ENCODE measurements around the gene NLRP10.

The NLRP10 gene

DNA sequence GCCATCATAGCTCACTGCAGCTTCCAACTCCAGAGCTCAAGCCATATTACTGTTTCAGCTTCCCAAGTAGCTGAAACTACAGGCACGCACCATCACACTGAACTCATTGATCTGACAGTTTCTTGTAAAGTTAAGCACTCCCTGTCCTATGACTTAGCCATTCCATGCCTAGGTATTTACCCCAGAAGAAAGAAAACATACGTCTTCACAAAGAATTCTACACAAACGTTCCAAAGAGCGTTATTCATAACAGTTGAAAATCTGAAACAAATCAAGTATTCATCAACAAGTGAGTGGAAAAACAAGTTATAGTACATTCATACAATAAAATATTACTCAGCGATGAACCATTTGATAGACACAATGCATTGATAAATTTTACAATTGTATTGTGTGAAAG lies 7.8 kb upstream of the NLRP10 start:
- Histone ChIP-seq H3K9me3 (ENCODE audit: control insufficient read depth, low read length) (no peaks in the 10 kb centered on the region), H3K4me1 (ENCODE audit: control insufficient read depth, insufficient read depth, low read length, poor library complexity, severe bottlenecking) (no peaks in the 10 kb centered on the region), H3K4me3 (ENCODE audit: extremely low read depth, insufficient read depth, low read length, poor library complexity, severe bottlenecking) (no peak overlapping the region), H3K27ac (ENCODE audit: low read depth, low read length, severe bottlenecking) (no peak overlapping the region), H3K36me3 (ENCODE audit: control insufficient read depth, insufficient read depth, low read length) (no peaks in the 10 kb centered on the region)
- 85 to 86% methylated on average over 1 to 2 of the region's 5 CpGs for WGBS, 2 experiments (ENCODE audit: insufficient coverage in 2 of 2)

DNA sequence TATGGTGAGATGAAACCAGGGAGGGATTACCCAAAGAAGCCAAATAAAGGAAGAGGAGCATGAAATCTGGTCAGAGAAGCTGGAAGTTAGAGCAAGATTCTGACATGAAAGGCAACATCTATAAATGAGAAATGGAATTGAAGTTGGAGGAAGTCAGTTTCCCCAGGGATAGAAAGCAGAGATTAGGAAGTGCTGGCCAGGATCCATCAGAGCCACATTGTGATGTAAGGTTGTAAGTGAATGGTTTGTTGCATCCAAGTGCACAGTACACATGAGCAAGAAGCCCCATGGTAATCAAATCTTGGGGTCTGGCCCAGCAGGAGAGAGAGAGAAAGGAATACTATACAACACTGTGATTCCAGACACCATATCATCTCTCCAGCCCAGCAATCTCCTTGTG lies 6.6 kb upstream of the NLRP10 start:
- Histone ChIP-seq H3K4me1 (ENCODE audit: control insufficient read depth, insufficient read depth, low read length, poor library complexity, severe bottlenecking) (no peaks in the 10 kb centered on the region), H3K4me3 (ENCODE audit: extremely low read depth, insufficient read depth, low read length, poor library complexity, severe bottlenecking) (no peak overlapping the region), H3K36me3 (ENCODE audit: control insufficient read depth, insufficient read depth, low read length) (no peaks in the 10 kb centered on the region), H3K9me3 (ENCODE audit: control insufficient read depth, low read length) (no peaks in the 10 kb centered on the region), H3K27ac (ENCODE audit: low read depth, low read length, severe bottlenecking) (no peak overlapping the region)

DNA sequence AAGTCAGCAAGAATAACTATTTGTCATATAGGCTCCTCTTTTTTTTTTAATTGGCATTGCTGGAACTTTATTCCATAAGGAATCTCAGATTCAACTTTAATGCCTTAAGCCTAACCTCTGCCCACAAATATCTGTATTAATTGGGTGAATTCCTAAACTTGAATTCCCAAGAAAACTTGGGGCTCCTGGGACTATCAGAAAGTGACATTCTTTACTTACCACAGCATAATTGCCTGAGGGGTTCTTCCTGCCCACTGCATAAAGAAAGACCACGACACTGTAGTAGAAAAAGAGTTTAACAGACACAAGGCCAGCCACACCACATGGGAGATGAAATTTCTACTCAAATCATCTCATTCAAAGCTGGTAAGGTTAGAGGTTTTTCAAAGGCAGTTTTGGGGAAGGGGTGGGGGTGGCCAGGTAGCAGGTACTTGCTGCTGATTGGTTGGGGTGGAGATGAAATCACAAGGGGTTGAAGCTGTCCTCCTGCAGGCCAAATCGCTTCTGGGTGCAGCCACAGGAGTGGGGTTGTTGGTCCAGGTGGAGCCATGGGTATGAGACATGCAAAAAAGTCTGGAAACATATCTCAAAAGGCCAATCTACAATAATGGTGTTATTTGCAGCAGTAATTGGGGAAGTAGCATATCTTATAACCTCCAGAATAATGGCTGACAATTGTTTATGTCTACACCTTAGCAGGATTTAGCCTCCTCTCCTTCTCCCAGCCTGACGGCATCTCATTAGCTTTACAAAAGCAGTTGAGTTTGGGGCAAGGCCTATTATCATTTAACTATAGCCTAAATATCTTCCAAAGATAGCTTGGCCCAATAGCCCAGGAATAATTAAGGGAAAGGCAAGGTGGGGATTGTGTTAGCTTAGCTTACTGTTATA lies 4.8 kb upstream of the NLRP10 start:
- WGBS, 2 experiments (ENCODE audit: insufficient coverage in 2 of 2) = 11% methylated on average over 1 of the region's 3 CpGs; no CpG with 5 or more reads in 1 of the 2 experiments
- H3K36me3 ChIP-seq (ENCODE audit: control insufficient read depth, insufficient read depth, low read length) = no peaks in the 10 kb centered on the region
- no peaks in the 10 kb centered on the region for H3K9me3 ChIP-seq (ENCODE audit: control insufficient read depth, low read length)
- peaks cover 6% of the 10 kb centered on the region for H3K4me1 ChIP-seq (ENCODE audit: control insufficient read depth, insufficient read depth, low read length, poor library complexity, severe bottlenecking)
- H3K4me3 ChIP-seq (ENCODE audit: extremely low read depth, insufficient read depth, low read length, poor library complexity, severe bottlenecking) = no peak overlapping the region
- H3K27ac ChIP-seq (ENCODE audit: low read depth, low read length, severe bottlenecking) = no peak overlapping the region

DNA sequence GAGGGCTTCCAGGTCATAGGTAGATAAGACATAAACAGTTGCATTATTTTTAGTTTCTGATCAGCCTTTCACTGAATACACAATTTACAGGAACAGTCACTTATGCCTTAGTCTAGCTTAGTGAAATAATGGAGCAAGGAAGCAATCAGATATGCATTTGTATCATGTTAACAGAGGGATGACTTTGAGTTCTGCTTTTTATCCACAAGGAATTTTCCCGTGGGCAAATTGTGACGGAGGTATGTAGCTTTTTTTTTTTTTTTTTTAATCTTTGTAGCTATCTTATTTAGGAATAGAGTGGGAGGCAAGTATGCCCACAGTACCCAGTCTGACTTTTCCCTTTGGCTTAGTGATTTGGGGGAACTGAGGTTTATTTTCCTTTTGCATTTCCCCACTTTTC lies 3.4 kb upstream of the NLRP10 start:
- no peak overlapping the region for H3K27ac ChIP-seq (ENCODE audit: low read depth, low read length, severe bottlenecking)
- H3K4me1 ChIP-seq (ENCODE audit: control insufficient read depth, insufficient read depth, low read length, poor library complexity, severe bottlenecking) = peaks cover 6% of the 10 kb centered on the region
- no CpG with 5 or more reads among the region's 2 CpGs for WGBS, 2 experiments (ENCODE audit: insufficient coverage in 2 of 2)
- H3K9me3 ChIP-seq (ENCODE audit: control insufficient read depth, low read length) = no peaks in the 10 kb centered on the region
- H3K4me3 ChIP-seq (ENCODE audit: extremely low read depth, insufficient read depth, low read length, poor library complexity, severe bottlenecking) = no peak overlapping the region
- no peaks in the 10 kb centered on the region for H3K36me3 ChIP-seq (ENCODE audit: control insufficient read depth, insufficient read depth, low read length)

DNA sequence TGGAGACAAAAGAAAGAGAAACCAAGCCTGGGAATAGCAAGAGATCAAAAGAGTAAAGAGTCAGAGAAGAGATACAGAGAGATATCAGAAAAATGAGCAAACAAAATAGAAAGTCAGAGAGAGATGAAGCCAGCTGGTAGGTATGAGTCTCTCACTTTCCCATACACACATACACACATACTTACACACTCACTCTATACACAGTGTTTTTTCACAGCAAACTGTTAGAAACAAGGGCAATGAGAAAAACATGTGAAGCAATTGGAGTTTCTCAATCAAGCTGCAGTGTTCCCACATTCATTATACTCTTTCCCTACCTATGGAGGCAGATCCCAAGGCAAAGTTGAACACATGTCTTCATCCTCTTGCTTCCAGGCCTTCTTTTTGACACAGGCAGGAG lies 2.6 kb upstream of the NLRP10 start:
- Histone ChIP-seq H3K4me1 (ENCODE audit: control insufficient read depth, insufficient read depth, low read length, poor library complexity, severe bottlenecking) (peaks cover 6% of the 10 kb centered on the region), H3K4me3 (ENCODE audit: extremely low read depth, insufficient read depth, low read length, poor library complexity, severe bottlenecking) (no peak overlapping the region), H3K36me3 (ENCODE audit: control insufficient read depth, insufficient read depth, low read length) (no peaks in the 10 kb centered on the region), H3K9me3 (ENCODE audit: control insufficient read depth, low read length) (no peaks in the 10 kb centered on the region), H3K27ac (ENCODE audit: low read depth, low read length, severe bottlenecking) (no peak overlapping the region)

DNA sequence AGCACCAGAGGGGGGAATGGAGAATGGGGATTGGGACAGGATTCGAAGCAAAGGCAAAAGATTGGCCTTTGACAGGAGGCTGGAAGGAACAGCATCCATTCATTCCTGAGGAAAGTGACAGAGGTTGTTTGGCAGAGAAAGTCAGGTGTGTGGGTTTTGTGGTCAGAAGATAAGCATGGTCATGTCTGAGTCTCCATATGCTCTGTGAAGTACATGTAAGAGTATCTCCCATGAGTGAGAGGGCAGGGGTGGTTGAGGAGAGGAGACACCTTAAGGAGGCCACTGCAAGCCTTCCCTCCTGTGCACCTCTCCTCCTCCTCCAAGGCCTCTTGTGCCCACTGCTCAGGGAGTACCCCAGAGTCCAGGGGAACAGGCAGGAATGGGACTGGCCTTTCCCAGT lies 1.9 kb upstream of the NLRP10 start:
- Histone ChIP-seq H3K27ac (ENCODE audit: low read depth, low read length, severe bottlenecking) (no peak overlapping the region), H3K4me1 (ENCODE audit: control insufficient read depth, insufficient read depth, low read length, poor library complexity, severe bottlenecking) (peaks cover 6% of the 10 kb centered on the region), H3K36me3 (ENCODE audit: control insufficient read depth, insufficient read depth, low read length) (no peaks in the 10 kb centered on the region), H3K9me3 (ENCODE audit: control insufficient read depth, low read length) (no peaks in the 10 kb centered on the region), H3K4me3 (ENCODE audit: extremely low read depth, insufficient read depth, low read length, poor library complexity, severe bottlenecking) (no peak overlapping the region)
- WGBS, 2 experiments (ENCODE audit: insufficient coverage in 2 of 2) = 70 to 100% methylated on average over 1 of the region's 1 CpG

DNA sequence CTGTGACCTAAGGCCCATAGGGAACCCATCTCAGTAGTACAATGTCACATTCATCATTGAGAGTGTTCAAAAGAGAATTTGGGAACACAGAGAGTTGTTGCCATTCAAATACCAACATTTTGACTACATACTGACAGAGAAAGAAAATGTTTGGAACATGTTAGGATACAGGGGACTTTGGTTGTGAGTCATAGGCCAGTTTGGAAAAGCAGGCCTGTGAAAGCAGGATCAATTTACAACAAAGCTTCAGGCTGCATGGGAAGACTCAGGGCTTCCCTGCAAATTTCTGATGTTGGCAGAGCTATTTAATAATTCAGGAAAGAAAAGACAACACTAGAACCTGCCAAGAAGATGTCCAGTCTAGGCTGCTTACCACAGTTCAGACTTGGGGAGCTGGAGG lies 374 bp downstream of the NLRP10 start:
- Histone ChIP-seq H3K9me3 (ENCODE audit: control insufficient read depth, low read length) (no peaks in the 10 kb centered on the region), H3K27ac (ENCODE audit: low read depth, low read length, severe bottlenecking) (no peak overlapping the region), H3K36me3 (ENCODE audit: control insufficient read depth, insufficient read depth, low read length) (no peaks in the 10 kb centered on the region), H3K4me1 (ENCODE audit: control insufficient read depth, insufficient read depth, low read length, poor library complexity, severe bottlenecking) (peaks cover 6% of the 10 kb centered on the region), H3K4me3 (ENCODE audit: extremely low read depth, insufficient read depth, low read length, poor library complexity, severe bottlenecking) (no peak overlapping the region)

DNA sequence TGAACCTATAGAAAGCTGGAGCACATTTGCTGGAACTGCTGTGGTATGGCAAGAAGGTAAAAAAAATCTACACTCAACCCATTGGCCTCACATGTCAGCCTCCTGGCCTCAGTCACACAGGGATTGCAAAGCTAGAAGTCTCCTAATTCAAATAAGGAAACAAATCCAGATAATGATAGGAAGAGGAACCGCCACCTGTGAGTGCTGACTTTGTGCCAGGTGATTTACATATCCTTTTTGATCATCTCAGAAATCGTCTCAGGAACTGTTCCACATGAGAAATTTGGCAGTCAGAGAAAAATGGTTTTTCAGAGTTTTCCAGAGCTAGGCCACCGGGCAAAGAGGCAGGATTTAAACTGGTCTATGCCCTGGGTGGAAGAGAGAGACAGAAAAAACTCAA lies 986 bp downstream of the NLRP10 start:
- Histone ChIP-seq H3K4me3 (ENCODE audit: extremely low read depth, insufficient read depth, low read length, poor library complexity, severe bottlenecking) (no peak overlapping the region), H3K9me3 (ENCODE audit: control insufficient read depth, low read length) (no peaks in the 10 kb centered on the region), H3K36me3 (ENCODE audit: control insufficient read depth, insufficient read depth, low read length) (no peaks in the 10 kb centered on the region), H3K27ac (ENCODE audit: low read depth, low read length, severe bottlenecking) (no peak overlapping the region), H3K4me1 (ENCODE audit: control insufficient read depth, insufficient read depth, low read length, poor library complexity, severe bottlenecking) (peaks cover 6% of the 10 kb centered on the region)
- WGBS, 2 experiments (ENCODE audit: insufficient coverage in 2 of 2) = 50 to 85% methylated on average over 2 of the region's 3 CpGs

DNA sequence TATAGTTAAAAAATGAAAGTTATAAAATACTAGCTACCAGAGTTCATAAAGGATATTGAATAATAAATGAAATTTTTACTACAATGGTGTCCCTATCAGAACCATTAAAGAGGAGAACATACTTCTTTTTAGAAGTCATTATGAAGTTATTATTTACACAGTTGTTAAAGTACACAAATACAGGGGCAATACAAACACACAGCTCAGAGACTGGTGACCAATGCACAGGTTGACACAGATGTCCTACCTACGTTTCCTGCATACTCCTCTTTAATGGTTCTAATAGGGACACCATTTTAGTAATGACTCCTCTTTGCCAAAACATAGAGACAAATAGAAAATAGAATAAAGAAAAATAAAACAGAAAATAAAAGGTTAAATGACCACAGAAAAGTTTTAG lies 10.1 kb downstream of the NLRP10 start:
- Histone ChIP-seq H3K36me3 (ENCODE audit: control insufficient read depth, insufficient read depth, low read length) (no peaks in the 10 kb centered on the region), H3K27ac (ENCODE audit: low read depth, low read length, severe bottlenecking) (no peak overlapping the region), H3K4me3 (ENCODE audit: extremely low read depth, insufficient read depth, low read length, poor library complexity, severe bottlenecking) (no peak overlapping the region), H3K9me3 (ENCODE audit: control insufficient read depth, low read length) (no peaks in the 10 kb centered on the region), H3K4me1 (ENCODE audit: control insufficient read depth, insufficient read depth, low read length, poor library complexity, severe bottlenecking) (no peaks in the 10 kb centered on the region)
- WGBS, 2 experiments (ENCODE audit: insufficient coverage in 2 of 2) = 75% methylated on average over 1 of the region's 1 CpG; no CpG with 5 or more reads in 1 of the 2 experiments

DNA sequence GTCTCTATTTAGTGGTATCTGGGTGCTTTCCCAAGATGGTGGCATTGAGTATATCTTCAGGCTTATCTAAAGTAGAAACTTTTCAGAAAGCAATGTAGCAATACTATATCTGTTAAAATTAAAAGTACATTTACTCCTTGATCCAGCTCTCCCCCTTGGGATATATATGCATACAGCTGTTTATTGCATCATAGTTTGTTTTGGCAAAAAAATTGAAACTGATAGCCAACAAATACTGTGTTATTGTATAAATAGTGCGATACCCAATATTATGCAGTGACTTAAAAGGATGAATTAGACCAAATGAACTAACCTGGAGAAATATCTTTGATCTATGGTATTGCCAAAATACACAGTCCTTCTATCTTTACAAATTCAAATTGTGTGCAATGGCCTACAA lies 15.3 kb downstream of the NLRP10 start:
- Histone ChIP-seq H3K4me1 (ENCODE audit: control insufficient read depth, insufficient read depth, low read length, poor library complexity, severe bottlenecking) (no peaks in the 10 kb centered on the region), H3K27ac (ENCODE audit: low read depth, low read length, severe bottlenecking) (no peak overlapping the region), H3K9me3 (ENCODE audit: control insufficient read depth, low read length) (no peaks in the 10 kb centered on the region), H3K36me3 (ENCODE audit: control insufficient read depth, insufficient read depth, low read length) (no peaks in the 10 kb centered on the region), H3K4me3 (ENCODE audit: extremely low read depth, insufficient read depth, low read length, poor library complexity, severe bottlenecking) (no peak overlapping the region)
- WGBS, 2 experiments (ENCODE audit: insufficient coverage in 2 of 2) = no CpG with 5 or more reads among the region's 1 CpG

DNA sequence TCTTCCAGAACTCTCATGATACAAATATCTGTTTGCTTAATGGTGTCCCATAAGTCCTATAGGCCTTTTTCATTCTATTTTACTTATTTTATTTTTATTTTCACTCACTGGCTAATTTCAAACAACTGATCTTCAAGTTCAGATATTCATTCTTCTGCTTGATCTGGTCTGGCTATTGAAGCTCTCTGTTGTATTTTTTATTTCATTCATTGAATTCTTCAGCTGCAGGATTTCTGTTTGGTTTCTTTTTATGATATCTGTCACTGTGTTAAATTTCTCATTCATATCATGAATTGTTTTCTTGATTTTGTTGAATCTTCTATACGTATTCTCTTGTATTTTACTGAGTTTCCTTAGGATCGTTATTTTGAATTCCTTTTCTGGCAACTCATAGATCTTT lies 21.1 kb downstream of the NLRP10 start:
- H3K9me3 ChIP-seq (ENCODE audit: control insufficient read depth, low read length) = peaks cover 5% of the 10 kb centered on the region
- no peaks in the 10 kb centered on the region for H3K4me1 ChIP-seq (ENCODE audit: control insufficient read depth, insufficient read depth, low read length, poor library complexity, severe bottlenecking)
- no peaks in the 10 kb centered on the region for H3K36me3 ChIP-seq (ENCODE audit: control insufficient read depth, insufficient read depth, low read length)
- WGBS, 2 experiments (ENCODE audit: insufficient coverage in 2 of 2) = 83% methylated on average over 2 of the region's 2 CpGs; no CpG with 5 or more reads in 1 of the 2 experiments
- H3K27ac ChIP-seq (ENCODE audit: low read depth, low read length, severe bottlenecking) = no peak overlapping the region
- H3K4me3 ChIP-seq (ENCODE audit: extremely low read depth, insufficient read depth, low read length, poor library complexity, severe bottlenecking) = no peak overlapping the region
